Heart left ventricle (tissue), 16 donors: ENCODE results near the gene LRMDA. TPM values are rescaled to one million over a fixed set of nuclear protein-coding genes. Genes with fewer than 3 reads are reported as not detected.
A peak's percentile ranks its signal among the peaks of the same experiment; 100 is the strongest.

Source experiments
- ATAC-seq, 4 donors: fragments of 200-7000 bp; cut with Tn5 transposase; one replicate each; pipeline ENCODE4 v1.9.1; 2020 to 2022; ENCODE audit warnings: moderate library complexity in 4 of 4, mild to moderate bottlenecking in 3 of 4, moderate number of reproducible peaks in 1 of 4
- DNase-seq, 5 donors: peaks; one replicate each; pipeline ENCODE4 v3.0.0-alpha.2; 2020
- H3K27ac ChIP-seq, 12 donors: fragments of 200-600 bp; sonication (generic) in 4 of 12; one replicate each; pipeline versions ENCODE4 v1.5.0 to v1.8.0; 2016 to 2022; ENCODE audit warnings: mild to moderate bottlenecking in 2 of 12
- H3K27me3 ChIP-seq, 9 donors: fragments of 200-600 bp; sonication (generic) in 2 of 9; one replicate each; pipeline versions ENCODE4 v1.5.1 to v1.8.0; 2016 to 2022; ENCODE audit warnings: mild to moderate bottlenecking in 3 of 9
- H3K36me3 ChIP-seq, 9 donors: fragments of 200-600 bp; sonication (generic) in 2 of 9; one replicate each; pipeline versions ENCODE4 v1.5.0 to v1.8.0; 2018 to 2022; ENCODE audit warnings: mild to moderate bottlenecking in 2 of 9
- H3K4me1 ChIP-seq, 12 donors: fragments of 200-600 bp; sonication (generic) in 4 of 12; one replicate each; pipeline versions ENCODE4 v1.5.0 to v1.8.0; 2016 to 2022; ENCODE audit warnings: mild to moderate bottlenecking in 3 of 12
- H3K4me3 ChIP-seq, 12 donors: fragments of 200-600 bp; sonication (generic) in 4 of 12; one replicate each; pipeline versions ENCODE4 v1.5.0 to v1.8.0; 2017 to 2022; ENCODE audit warnings: mild to moderate bottlenecking in 9 of 12, moderate library complexity in 4 of 12
- H3K9me3 ChIP-seq, 12 donors: fragments of 200-600 bp; sonication (generic) in 4 of 12; one replicate each; pipeline versions ENCODE4 v1.5.0 to v1.8.0; 2016 to 2022; ENCODE audit warnings: mild to moderate bottlenecking in 1 of 12
- CTCF ChIP-seq, 12 donors: fragments of 200-600 bp; sonication (generic) in 4 of 12; IDR thresholded peaks; one replicate each; pipeline versions ENCODE4 v1.5.0 to v1.8.0; 2018 to 2022; ENCODE audit warnings: antibody characterized with exemption in 12 of 12, mild to moderate bottlenecking in 5 of 12
- POLR2A ChIP-seq, 2 donors: fragments of 450-650 bp; IDR thresholded peaks; one replicate each; pipeline ENCODE4 v1.6.1; 2017; ENCODE audit warnings: antibody characterized with exemption in 2 of 2, mild to moderate bottlenecking in 2 of 2, moderate library complexity in 2 of 2
- WGBS, 4 donors: extraction: QIAGEN DNeasy Blood & Tissue Kit in 2 of 4; methylation state at CpG; one replicate each; pipeline versions ENCODE4 v1.1.5 to v1.1.7; 2013 to 2018; 5-methylcytosine and 5-hydroxymethylcytosine counted together
- intact Hi-C, 10 donors: fragments of 100-400 bp; cut with DNase I; formaldehyde crosslinking; loops; one replicate each; pipeline versions ENCODE4 v1.11.1 to v1.14.2; 2022
- polyA plus RNA-seq, 2 donors: library from polyadenylated mRNA; stranded (reverse); fragments of 200-250 nt; gene quantifications; one replicate each; pipeline ENCODE4 v1.2.3, GENCODE V29; 2013
- total RNA-seq, 9 donors: library from RNA; depleted of rRNA in 2 of 9; stranded (reverse); fragments of >200 nt in 2 of 9; fragmentation: NEBNext Ultra II Directional in 3 of 9; extraction: Animal tissue kit (Norgen Biotek cat#: 25700) in 3 of 9; gene quantifications; one replicate each; pipeline versions ENCODE4 v1.1.0 to v1.2.4, GENCODE V29; 2016 to 2023
- donor health status: ischemic (EF 13 %, LVEDD 7.1; RV severe dilation, severe dysfunction).
- donor health status: healthy with polysubstance abuse.
- donor health status: DM: no; HTN: yes; CAD: no.
- donor health status: DM: no; HTN: no; CAD: no.
- donor health status: ischemic (EF 25% LVEDD 6.9; RV normal size, moderate dysfunction).
- donor health status: ischemic (EF 25% LVEDD 5.7; RV mildly dilated, moderate dysfunction).
- donor health status: healthy.
- donor health status: DM: yes; HTN: yes; CAD: no.
- donor health status: ischemic (EF 35%, LVEDD 5.7; RV mildly dilated, moderate dysfunction).
- donor health status: nonischemic (EF 11% LVEDD 7.7; RV severe dilation, severe dysfunction).
- donor health status: DM: yes; HTN: yes; CAD: no.
- donor health status: PGD.
- donor health status: ischemic (EF 29% LVEDD 5.4; RV normal size, mild dysfunction).
- donor health status: nonischemic (EF 23%, LVEDD 6.1; RV moderate dilation, normal function).

The LRMDA gene
- total and polyA plus RNA-seq, 11 donors: 2.4 to 34.4 (median 14.9) TPM

GRCh38 chr10:76397181-76398042 lies 966.0 kb downstream of the LRMDA start:
- no peak overlapping the region for H3K4me3 ChIP-seq
- 78 to 82% (median 80%) methylated on average over 13 of the region's 13 CpGs for WGBS, 4 donors

DNA sequence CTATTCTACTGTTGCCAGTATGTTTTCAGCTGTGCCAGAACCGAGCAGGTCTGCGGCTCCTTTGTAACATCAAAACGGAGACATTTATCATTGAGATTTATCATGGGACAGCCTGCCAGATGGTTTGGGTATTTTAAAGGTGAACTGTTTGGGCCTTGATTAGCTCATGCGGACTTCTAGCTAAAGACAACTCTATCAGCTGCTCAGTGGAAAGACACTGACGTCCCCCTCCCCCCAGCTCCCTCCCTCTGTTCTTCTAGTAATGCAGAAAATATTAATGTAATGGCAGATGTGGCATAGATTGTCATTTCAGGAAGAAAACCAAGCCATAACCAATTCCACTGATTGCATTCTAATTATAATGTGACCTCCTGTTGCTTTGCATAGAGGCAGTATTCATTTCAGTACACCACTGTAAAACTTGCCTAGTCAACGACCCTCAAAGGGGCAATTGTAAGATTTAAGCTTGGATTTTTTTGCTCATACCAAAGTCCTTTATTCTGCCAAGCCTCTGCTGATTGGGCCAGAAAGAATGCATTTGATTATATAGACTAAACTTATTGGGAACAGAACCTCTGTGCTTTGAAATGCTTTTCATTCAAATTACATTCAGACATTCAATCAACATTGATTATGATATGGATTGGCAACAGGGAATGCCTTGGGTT lies 966.8 kb downstream of the LRMDA start:
- Histone ChIP-seq H3K27me3 (no peaks in the 10 kb centered on the region), H3K27ac (peak overlapping the region; percentile 24 to 72 (median 54)), H3K9me3 (peaks cover 0 to 6% (median 0%) of the 10 kb centered on the region in 12 donors), H3K36me3 (no peaks in the 10 kb centered on the region), H3K4me1 (peaks cover 0 to 37% (median 16%) of the 10 kb centered on the region in 12 donors), H3K4me3 (no peak overlapping the region)
- DNase-seq (no peak), ATAC-seq (peak in 3 of 4 donors; percentile 35 to 62 (median 47))
- WGBS, 4 donors: 43 to 53% (median 48%) methylated on average over 6 of the region's 6 CpGs
- TF ChIP-seq POLR2A (IDR thresholded peaks at IDR 0.05) (no peak), CTCF (IDR thresholded peaks at IDR 0.05) (no peak)
- intact Hi-C loops: loop anchor here in 1 of 10 donors (10.0 kb wide), 1 partner anchor 63 kb away; no protein-coding TSS in a partner anchor

More at GRCh38 chr10:76397181-76398042, 966.0 kb downstream of the LRMDA start:
- peak; percentile 21 to 76 (median 46) for DNase-seq
- Histone ChIP-seq H3K4me1 (peaks cover 0 to 37% (median 16%) of the 10 kb centered on the region in 12 donors), H3K9me3 (peaks cover 0 to 6% (median 0%) of the 10 kb centered on the region in 12 donors), H3K36me3 (no peaks in the 10 kb centered on the region), H3K27me3 (no peaks in the 10 kb centered on the region), H3K27ac (peak overlapping the region; percentile 24 to 72 (median 54))
- peak in 3 of 4 donors; percentile 53 to 67 (median 64) for ATAC-seq
- TF ChIP-seq POLR2A (IDR thresholded peaks at IDR 0.05) (no peak), CTCF (IDR thresholded peaks at IDR 0.05) (no peak)
- intact Hi-C loops: loop anchor here in 1 of 10 donors (10.0 kb wide), 1 partner anchor 63 kb away; no protein-coding TSS in a partner anchor

DNA sequence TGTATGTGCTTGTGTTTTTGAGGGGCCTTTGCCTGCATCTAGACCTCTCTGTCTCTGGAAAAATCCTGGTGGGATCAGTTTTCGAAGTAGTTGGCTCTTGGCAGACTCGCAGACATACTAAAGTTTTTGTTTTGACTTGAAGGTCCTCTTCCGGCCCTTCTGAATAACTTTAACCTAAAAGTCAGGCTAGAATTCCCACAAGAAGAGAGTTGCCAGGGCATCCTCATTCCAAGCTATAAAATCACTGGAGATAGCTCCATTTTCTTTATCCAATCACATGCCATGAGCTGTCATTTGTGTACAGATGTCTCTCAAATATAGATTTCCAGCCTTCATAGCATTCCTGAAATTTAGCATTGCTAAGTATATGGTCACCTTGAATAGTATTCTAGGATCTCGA lies 967.8 kb downstream of the LRMDA start:
- no peak for TF ChIP-seq CTCF (IDR thresholded peaks at IDR 0.05)
- no peak for TF ChIP-seq POLR2A (IDR thresholded peaks at IDR 0.05)
- no peak overlapping the region for H3K4me3 ChIP-seq
- H3K4me1 ChIP-seq: peaks cover 0 to 37% (median 19%) of the 10 kb centered on the region in 12 donors
- ATAC-seq: no peak
- no peaks in the 10 kb centered on the region for H3K27me3 ChIP-seq
- H3K9me3 ChIP-seq: peaks cover 0 to 7% (median 0%) of the 10 kb centered on the region in 12 donors
- intact Hi-C loops: loop anchor here in 1 of 10 donors (10.0 kb wide), 1 partner anchor 64 kb away; no protein-coding TSS in a partner anchor
- no peak for DNase-seq
- 85 to 94% (median 88%) methylated on average over 4 of the region's 4 CpGs for WGBS, 4 donors
- H3K27ac ChIP-seq: peak overlapping the region in 1 of 12 donors; percentile 4
- H3K36me3 ChIP-seq: no peaks in the 10 kb centered on the region

GRCh38 chr10:76401006-76401405 lies 969.6 kb downstream of the LRMDA start:
- peaks cover 0 to 16% (median 3%) of the 10 kb centered on the region in 12 donors for H3K9me3 ChIP-seq
- intact Hi-C loops: no loop called here
- no peaks in the 10 kb centered on the region for H3K36me3 ChIP-seq
- 91 to 96% (median 93%) methylated on average over 3 of the region's 3 CpGs for WGBS, 4 donors
- TF ChIP-seq CTCF (IDR thresholded peaks at IDR 0.05) (no peak), POLR2A (IDR thresholded peaks at IDR 0.05) (no peak)
- H3K4me1 ChIP-seq: peaks cover 0 to 33% (median 15%) of the 10 kb centered on the region in 12 donors
- ATAC-seq: no peak
- H3K4me3 ChIP-seq: no peak overlapping the region
- H3K27ac ChIP-seq: no peak overlapping the region
- H3K27me3 ChIP-seq: no peaks in the 10 kb centered on the region
- no peak for DNase-seq
